OCI-LY3 (cell line): Measurements from ENCODE around the gene ST6GALNAC2.

Experiments used
- EZH2phosphoT487 ChIP-seq: fragments of 200-600 bp; shearing (Covaris generic); IDR thresholded peaks from 2 replicates; pipeline ENCODE4 v1.6.1; 2018; ENCODE audit warnings: antibody characterized with exemption, mixed run types, low read depth
- TF ChIP-seq, protein P1 (sequence below): fragments of 200-600, 300-600 bp; sonication (generic); IDR thresholded peaks from 2 replicates; pipeline ENCODE4 v1.5.1; 2014; ENCODE audit warnings: antibody characterized with exemption, low read length, low read depth

DNA sequence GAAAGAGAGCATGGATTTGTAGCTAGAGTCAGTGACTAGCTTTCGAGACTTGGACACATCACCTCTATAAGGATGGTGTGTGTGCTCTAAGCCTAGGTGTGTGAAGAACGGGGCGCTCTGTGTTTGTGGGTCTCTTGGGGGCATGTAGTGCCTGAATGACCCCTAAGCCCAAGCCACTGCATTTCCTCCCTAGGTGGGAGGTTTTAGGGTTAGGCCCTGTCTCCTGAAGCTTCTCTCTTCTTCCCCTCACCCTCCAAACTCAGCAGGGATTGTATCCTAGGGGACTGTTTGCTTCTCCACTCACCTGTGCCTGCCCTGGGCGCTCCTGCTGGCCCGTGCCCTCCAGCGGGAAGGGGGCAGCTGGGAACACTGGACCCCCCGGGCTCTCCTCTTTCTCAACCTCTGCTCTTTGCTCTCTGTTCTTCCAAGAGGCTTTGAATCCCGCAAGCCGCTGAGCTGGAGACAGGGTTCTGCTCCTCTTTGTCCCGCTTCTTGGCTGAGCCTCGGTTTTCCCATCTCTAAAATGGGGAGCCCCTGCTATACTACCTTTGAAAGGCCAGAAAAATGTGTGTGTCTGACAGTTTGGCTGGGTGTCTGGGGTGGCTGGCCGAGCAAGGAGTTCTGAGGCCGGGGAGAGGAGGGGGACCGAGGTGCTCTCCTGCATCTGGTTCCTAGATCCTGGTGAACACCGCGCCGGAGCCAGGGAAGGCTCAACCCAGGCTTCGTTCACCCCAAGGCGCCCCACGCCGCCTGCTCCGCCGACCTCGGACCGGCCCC is 49.0 kb downstream of the ST6GALNAC2 start:
- TF ChIP-seq, protein P1, sequence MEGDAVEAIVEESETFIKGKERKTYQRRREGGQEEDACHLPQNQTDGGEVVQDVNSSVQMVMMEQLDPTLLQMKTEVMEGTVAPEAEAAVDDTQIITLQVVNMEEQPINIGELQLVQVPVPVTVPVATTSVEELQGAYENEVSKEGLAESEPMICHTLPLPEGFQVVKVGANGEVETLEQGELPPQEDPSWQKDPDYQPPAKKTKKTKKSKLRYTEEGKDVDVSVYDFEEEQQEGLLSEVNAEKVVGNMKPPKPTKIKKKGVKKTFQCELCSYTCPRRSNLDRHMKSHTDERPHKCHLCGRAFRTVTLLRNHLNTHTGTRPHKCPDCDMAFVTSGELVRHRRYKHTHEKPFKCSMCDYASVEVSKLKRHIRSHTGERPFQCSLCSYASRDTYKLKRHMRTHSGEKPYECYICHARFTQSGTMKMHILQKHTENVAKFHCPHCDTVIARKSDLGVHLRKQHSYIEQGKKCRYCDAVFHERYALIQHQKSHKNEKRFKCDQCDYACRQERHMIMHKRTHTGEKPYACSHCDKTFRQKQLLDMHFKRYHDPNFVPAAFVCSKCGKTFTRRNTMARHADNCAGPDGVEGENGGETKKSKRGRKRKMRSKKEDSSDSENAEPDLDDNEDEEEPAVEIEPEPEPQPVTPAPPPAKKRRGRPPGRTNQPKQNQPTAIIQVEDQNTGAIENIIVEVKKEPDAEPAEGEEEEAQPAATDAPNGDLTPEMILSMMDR, result no peak
- no peak for TF ChIP-seq EZH2phosphoT487
